GM19043 (cell line): ENCODE measurements around the gene PGRMC2.
"Not testable (repeated sequence)": the region's sequence is repeated elsewhere in the genome, so short reads cannot be mapped to it uniquely, and the experiment has no call there.

ENCODE experiments used
- ATAC-seq: cut with Tn5 transposase; IDR thresholded peaks from one replicate; pipeline ENCODE4 v1.9.1; 2021; ENCODE audit warnings: low read depth; ENCODE audit not compliant: unreplicated experiment

The PGRMC2 gene

GRCh38 chr4:128275346-128275745 is 12.3 kb downstream of the PGRMC2 start:
- ATAC-seq, result no peak

GRCh38 chr4:128271551-128271950 is 16.1 kb downstream of the PGRMC2 start:
- no peak for ATAC-seq

GRCh38 chr4:128268970-128269369 is 18.6 kb downstream of the PGRMC2 start:
- ATAC-seq, result no peak

GRCh38 chr4:128267745-128268144 is 19.9 kb downstream of the PGRMC2 start:
- ATAC-seq, result no peak

GRCh38 chr4:128267171-128267570 is 20.4 kb downstream of the PGRMC2 start:
- ATAC-seq, result not testable (repeated sequence)

GRCh38 chr4:128265550-128265949 is 22.1 kb downstream of the PGRMC2 start:
- ATAC-seq, result not testable (repeated sequence)

- ATAC-seq, result not testable (repeated sequence)
Measured at GRCh38 chr4:128259889-128260288, 27.7 kb downstream of the PGRMC2 start.

- ATAC-seq, result not testable (repeated sequence)
Measured at GRCh38 chr4:128258166-128258565, 29.4 kb downstream of the PGRMC2 start.

- no peak for ATAC-seq
Measured at GRCh38 chr4:128256539-128256938, 31.1 kb downstream of the PGRMC2 start.

GRCh38 chr4:128255906-128256305 is 31.7 kb downstream of the PGRMC2 start:
- no peak for ATAC-seq

GRCh38 chr4:128249787-128250668 is 37.6 kb downstream of the PGRMC2 start:
- ATAC-seq, result no peak

- no peak for ATAC-seq
Measured at GRCh38 chr4:128247906-128248305, 39.7 kb downstream of the PGRMC2 start.

- not testable (repeated sequence) for ATAC-seq
Measured at GRCh38 chr4:128245391-128245790, 42.2 kb downstream of the PGRMC2 start.

GRCh38 chr4:128244379-128244778 is 43.2 kb downstream of the PGRMC2 start:
- ATAC-seq, result no peak

GRCh38 chr4:128242601-128243000 is 45.0 kb downstream of the PGRMC2 start:
- no peak for ATAC-seq

GRCh38 chr4:128241981-128242380 is 45.6 kb downstream of the PGRMC2 start:
- no peak for ATAC-seq

- no peak for ATAC-seq
Measured at GRCh38 chr4:128241425-128241913, 46.1 kb downstream of the PGRMC2 start.

GRCh38 chr4:128241019-128241418 is 46.6 kb downstream of the PGRMC2 start:
- ATAC-seq, result no peak

GRCh38 chr4:128234836-128235235 is 52.8 kb downstream of the PGRMC2 start:
- no peak for ATAC-seq

GRCh38 chr4:128232719-128233118 is 54.9 kb downstream of the PGRMC2 start:
- ATAC-seq, result no peak

GRCh38 chr4:128228845-128229795 is 58.5 kb downstream of the PGRMC2 start:
- ATAC-seq, result no peak
